K562 (cell line): ENCODE results near the gene SV2C. TPM values are rescaled to one million over a fixed set of nuclear protein-coding genes. Genes with fewer than 3 reads are reported as not detected.

Experiments
- CREB1 ChIP-seq, 2 experiments: sonication (generic) in 1 of 2; formaldehyde crosslinking in 1 of 2; IDR thresholded peaks; 2 replicates each; pipeline versions ENCODE4 v1.6.1 to v1.8.0; 2012 to 2022; ENCODE audit warnings: inconsistent platforms in 1 of 2, mild to moderate bottlenecking in 1 of 2, missing genetic modification reagents in 1 of 2, moderate library complexity in 1 of 2
- JUND ChIP-seq, 2 experiments: IDR thresholded peaks; 2 replicates in 1 of 2; 3 replicates in 1 of 2; pipeline ENCODE4 v1.6.1; 2011; ENCODE audit warnings: borderline replicate concordance in 2 of 2, low read depth in 2 of 2, low read length in 2 of 2, improper control_type of control experiment in 1 of 2, missing biosample characterization in 1 of 2, missing genetic modification characterization in 1 of 2, missing genetic modification reagents in 1 of 2
- KDM5B ChIP-seq: fragments of 200-600 bp; sonication (generic); IDR thresholded peaks from 2 replicates; pipeline ENCODE4 v1.6.1; 2012; ENCODE audit warnings: low read depth, mild to moderate bottlenecking, moderate library complexity, low read length, control low read depth, inconsistent platforms; ENCODE audit not compliant: insufficient replicate concordance
- L3MBTL2 ChIP-seq: fragments of 450-650 bp; IDR thresholded peaks from 2 replicates; pipeline ENCODE4 v1.6.1; 2016; ENCODE audit warnings: mild to moderate bottlenecking, moderate library complexity
- MBD2 ChIP-seq: sonication (generic); IDR thresholded peaks from 2 replicates; pipeline ENCODE4 v1.6.1; 2016; ENCODE audit warnings: low read depth, borderline replicate concordance
- MCM2 ChIP-seq: fragments of 450-650 bp; IDR thresholded peaks from 2 replicates; pipeline ENCODE4 v1.6.1; 2017; ENCODE audit warnings: low read depth, mild to moderate bottlenecking
- SAFB ChIP-seq: fragments of 200-400 bp; formaldehyde crosslinking; IDR thresholded peaks from 2 replicates; pipeline ENCODE4 v1.6.1; 2017; ENCODE audit warnings: low read depth, low read length, borderline replicate concordance
- SMAD3 ChIP-seq: fragments of 450-650 bp; formaldehyde crosslinking; conservative IDR thresholded peaks from 2 replicates; pipeline ENCODE4 v1.4.0; 2020; ENCODE audit warnings: mild to moderate bottlenecking
- TAF15 ChIP-seq: fragments of 200-400 bp; formaldehyde crosslinking; IDR thresholded peaks from 2 replicates; pipeline ENCODE4 v1.6.1; 2017; ENCODE audit warnings: mild to moderate bottlenecking, low read depth, low read length, moderate library complexity
- ZFP30 ChIP-seq: fragments of 250-450 bp; sonication (Bioruptor Pico); IDR thresholded peaks from 2 replicates; pipeline ENCODE4 v1.8.0; 2022; ENCODE audit warnings: moderate library complexity, mild to moderate bottlenecking, inconsistent platforms, borderline replicate concordance
- polyA plus RNA-seq, 8 experiments: library from polyadenylated mRNA; depleted of rRNA in 4 of 8; stranded (reverse) in 5 of 8; unstranded in 3 of 8; fragments of >200 nt; fragmentation: Nextera tagmentation in 2 of 8; fragmentation: Illumina TruSeq in 1 of 8; extraction: Ambion mirVana in 2 of 8; extraction: Trizol in 1 of 8; gene quantifications; 2 replicates each; pipeline versions ENCODE4 v1.2.1 to v1.2.3, GENCODE V29; 2011 to 2014; ENCODE audit warnings: inconsistent platforms in 1 of 8, missing spikeins in 1 of 8
- total RNA-seq, 7 experiments: library from RNA; depleted of rRNA in 6 of 7; stranded (reverse); fragments of >200 nt in 6 of 7; fragmentation: Illumina TruSeq in 2 of 7; extraction: Trizol in 2 of 7; gene quantifications; 2 replicates each; pipeline versions ENCODE4 v1.2.1 to v1.2.3, GENCODE V29; 2011 to 2021; ENCODE audit warnings: low replicate concordance in 1 of 7
- TF ChIP-seq, protein P1 (sequence below): fragments of 450-650 bp; IDR thresholded peaks from 2 replicates; pipeline ENCODE4 v1.6.1; 2017; ENCODE audit warnings: antibody characterized with exemption, mild to moderate bottlenecking
- TF ChIP-seq, protein P2 (sequence below): fragments of 200-600 bp; sonication (generic); IDR thresholded peaks from one replicate; pipeline ENCODE4 v1.6.1; 2012; ENCODE audit warnings: mild to moderate bottlenecking, low read depth, low read length, inconsistent platforms

SV2C gene
- total and polyA plus RNA-seq, 9 of the 15 experiments (the other 6 are each of a cell fraction or from before 2014, with no cell fraction given) = 0.05 TPM; not detected in 8

DNA sequence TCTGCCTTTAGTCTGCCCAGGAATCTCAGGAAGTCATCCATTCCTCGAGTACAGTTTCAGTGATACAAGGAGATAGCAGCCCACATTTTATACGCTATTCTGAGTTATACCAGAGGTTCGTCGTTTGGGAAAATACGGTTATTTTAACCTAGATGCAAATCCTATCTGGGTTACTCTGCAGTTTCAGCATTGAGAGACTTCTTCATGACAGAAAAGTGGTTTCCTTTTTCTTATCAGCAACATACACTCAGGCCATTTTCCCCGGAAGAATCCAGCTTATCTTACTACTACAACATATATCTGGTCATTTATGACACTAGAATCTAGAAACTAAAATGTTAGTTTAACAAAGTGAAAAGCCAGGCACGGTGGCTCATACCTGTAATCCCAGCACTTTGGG is 236.5 kb downstream of the SV2C start (continued):
- no peak for TF ChIP-seq L3MBTL2
- peak; percentile 69 for TF ChIP-seq JUND (IDR thresholded peaks at IDR 0.05; ENCODE audit: borderline replicate concordance, low read depth, low read length)
- peak; percentile 25; the same call in 1 of the 3 replicates for TF ChIP-seq JUND (tag; IDR thresholded peaks at IDR 0.05; ENCODE audit: borderline replicate concordance, low read depth, low read length)
- 0 out of 2 replicates have a peak, but pooled peaks have one; percentile 19 for TF ChIP-seq SMAD3 (CRISPR knock-in tag)
- TF ChIP-seq KDM5B = no peak
- TF ChIP-seq MCM2 = no peak
- TF ChIP-seq, protein P1, sequence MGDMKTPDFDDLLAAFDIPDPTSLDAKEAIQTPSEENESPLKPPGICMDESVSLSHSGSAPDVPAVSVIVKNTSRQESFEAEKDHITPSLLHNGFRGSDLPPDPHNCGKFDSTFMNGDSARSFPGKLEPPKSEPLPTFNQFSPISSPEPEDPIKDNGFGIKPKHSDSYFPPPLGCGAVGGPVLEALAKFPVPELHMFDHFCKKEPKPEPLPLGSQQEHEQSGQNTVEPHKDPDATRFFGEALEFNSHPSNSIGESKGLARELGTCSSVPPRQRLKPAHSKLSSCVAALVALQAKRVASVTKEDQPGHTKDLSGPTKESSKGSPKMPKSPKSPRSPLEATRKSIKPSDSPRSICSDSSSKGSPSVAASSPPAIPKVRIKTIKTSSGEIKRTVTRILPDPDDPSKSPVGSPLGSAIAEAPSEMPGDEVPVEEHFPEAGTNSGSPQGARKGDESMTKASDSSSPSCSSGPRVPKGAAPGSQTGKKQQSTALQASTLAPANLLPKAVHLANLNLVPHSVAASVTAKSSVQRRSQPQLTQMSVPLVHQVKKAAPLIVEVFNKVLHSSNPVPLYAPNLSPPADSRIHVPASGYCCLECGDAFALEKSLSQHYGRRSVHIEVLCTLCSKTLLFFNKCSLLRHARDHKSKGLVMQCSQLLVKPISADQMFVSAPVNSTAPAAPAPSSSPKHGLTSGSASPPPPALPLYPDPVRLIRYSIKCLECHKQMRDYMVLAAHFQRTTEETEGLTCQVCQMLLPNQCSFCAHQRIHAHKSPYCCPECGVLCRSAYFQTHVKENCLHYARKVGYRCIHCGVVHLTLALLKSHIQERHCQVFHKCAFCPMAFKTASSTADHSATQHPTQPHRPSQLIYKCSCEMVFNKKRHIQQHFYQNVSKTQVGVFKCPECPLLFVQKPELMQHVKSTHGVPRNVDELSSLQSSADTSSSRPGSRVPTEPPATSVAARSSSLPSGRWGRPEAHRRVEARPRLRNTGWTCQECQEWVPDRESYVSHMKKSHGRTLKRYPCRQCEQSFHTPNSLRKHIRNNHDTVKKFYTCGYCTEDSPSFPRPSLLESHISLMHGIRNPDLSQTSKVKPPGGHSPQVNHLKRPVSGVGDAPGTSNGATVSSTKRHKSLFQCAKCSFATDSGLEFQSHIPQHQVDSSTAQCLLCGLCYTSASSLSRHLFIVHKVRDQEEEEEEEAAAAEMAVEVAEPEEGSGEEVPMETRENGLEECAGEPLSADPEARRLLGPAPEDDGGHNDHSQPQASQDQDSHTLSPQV = no peak
- no peak for TF ChIP-seq TAF15
- TF ChIP-seq MBD2 = peak; percentile 68; the same call in 1 of the 2 replicates
- TF ChIP-seq ZFP30 (CRISPR knock-in tag) = no peak
- TF ChIP-seq, protein P2, sequence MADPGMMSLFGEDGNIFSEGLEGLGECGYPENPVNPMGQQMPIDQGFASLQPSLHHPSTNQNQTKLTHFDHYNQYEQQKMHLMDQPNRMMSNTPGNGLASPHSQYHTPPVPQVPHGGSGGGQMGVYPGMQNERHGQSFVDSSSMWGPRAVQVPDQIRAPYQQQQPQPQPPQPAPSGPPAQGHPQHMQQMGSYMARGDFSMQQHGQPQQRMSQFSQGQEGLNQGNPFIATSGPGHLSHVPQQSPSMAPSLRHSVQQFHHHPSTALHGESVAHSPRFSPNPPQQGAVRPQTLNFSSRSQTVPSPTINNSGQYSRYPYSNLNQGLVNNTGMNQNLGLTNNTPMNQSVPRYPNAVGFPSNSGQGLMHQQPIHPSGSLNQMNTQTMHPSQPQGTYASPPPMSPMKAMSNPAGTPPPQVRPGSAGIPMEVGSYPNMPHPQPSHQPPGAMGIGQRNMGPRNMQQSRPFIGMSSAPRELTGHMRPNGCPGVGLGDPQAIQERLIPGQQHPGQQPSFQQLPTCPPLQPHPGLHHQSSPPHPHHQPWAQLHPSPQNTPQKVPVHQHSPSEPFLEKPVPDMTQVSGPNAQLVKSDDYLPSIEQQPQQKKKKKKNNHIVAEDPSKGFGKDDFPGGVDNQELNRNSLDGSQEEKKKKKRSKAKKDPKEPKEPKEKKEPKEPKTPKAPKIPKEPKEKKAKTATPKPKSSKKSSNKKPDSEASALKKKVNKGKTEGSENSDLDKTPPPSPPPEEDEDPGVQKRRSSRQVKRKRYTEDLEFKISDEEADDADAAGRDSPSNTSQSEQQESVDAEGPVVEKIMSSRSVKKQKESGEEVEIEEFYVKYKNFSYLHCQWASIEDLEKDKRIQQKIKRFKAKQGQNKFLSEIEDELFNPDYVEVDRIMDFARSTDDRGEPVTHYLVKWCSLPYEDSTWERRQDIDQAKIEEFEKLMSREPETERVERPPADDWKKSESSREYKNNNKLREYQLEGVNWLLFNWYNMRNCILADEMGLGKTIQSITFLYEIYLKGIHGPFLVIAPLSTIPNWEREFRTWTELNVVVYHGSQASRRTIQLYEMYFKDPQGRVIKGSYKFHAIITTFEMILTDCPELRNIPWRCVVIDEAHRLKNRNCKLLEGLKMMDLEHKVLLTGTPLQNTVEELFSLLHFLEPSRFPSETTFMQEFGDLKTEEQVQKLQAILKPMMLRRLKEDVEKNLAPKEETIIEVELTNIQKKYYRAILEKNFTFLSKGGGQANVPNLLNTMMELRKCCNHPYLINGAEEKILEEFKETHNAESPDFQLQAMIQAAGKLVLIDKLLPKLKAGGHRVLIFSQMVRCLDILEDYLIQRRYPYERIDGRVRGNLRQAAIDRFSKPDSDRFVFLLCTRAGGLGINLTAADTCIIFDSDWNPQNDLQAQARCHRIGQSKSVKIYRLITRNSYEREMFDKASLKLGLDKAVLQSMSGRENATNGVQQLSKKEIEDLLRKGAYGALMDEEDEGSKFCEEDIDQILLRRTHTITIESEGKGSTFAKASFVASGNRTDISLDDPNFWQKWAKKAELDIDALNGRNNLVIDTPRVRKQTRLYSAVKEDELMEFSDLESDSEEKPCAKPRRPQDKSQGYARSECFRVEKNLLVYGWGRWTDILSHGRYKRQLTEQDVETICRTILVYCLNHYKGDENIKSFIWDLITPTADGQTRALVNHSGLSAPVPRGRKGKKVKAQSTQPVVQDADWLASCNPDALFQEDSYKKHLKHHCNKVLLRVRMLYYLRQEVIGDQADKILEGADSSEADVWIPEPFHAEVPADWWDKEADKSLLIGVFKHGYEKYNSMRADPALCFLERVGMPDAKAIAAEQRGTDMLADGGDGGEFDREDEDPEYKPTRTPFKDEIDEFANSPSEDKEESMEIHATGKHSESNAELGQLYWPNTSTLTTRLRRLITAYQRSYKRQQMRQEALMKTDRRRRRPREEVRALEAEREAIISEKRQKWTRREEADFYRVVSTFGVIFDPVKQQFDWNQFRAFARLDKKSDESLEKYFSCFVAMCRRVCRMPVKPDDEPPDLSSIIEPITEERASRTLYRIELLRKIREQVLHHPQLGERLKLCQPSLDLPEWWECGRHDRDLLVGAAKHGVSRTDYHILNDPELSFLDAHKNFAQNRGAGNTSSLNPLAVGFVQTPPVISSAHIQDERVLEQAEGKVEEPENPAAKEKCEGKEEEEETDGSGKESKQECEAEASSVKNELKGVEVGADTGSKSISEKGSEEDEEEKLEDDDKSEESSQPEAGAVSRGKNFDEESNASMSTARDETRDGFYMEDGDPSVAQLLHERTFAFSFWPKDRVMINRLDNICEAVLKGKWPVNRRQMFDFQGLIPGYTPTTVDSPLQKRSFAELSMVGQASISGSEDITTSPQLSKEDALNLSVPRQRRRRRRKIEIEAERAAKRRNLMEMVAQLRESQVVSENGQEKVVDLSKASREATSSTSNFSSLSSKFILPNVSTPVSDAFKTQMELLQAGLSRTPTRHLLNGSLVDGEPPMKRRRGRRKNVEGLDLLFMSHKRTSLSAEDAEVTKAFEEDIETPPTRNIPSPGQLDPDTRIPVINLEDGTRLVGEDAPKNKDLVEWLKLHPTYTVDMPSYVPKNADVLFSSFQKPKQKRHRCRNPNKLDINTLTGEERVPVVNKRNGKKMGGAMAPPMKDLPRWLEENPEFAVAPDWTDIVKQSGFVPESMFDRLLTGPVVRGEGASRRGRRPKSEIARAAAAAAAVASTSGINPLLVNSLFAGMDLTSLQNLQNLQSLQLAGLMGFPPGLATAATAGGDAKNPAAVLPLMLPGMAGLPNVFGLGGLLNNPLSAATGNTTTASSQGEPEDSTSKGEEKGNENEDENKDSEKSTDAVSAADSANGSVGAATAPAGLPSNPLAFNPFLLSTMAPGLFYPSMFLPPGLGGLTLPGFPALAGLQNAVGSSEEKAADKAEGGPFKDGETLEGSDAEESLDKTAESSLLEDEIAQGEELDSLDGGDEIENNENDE = peak; percentile 89
- no peak for TF ChIP-seq SAFB
- TF ChIP-seq CREB1 (IDR thresholded peaks at IDR 0.05) = peak; percentile 18; the same call in 1 of the 2 replicates
- no peak for TF ChIP-seq CREB1 (CRISPR knock-in tag; IDR thresholded peaks at IDR 0.05)
